Left ventricle myocardium inferior (tissue), 1 donor: ENCODE measurements around the gene MEI4. TPM values are rescaled to one million over a fixed set of nuclear protein-coding genes. Genes with fewer than 3 reads are reported as not detected.
"Not testable (repeated sequence)": the region's sequence is repeated elsewhere in the genome, so short reads cannot be mapped to it uniquely, and the experiment has no call there.

Experiments
- DNase-seq: peaks from one replicate; pipeline ENCODE4 v3.0.0-alpha.2; 2020
- H3K27ac ChIP-seq: fragments of 200-600 bp; replicated peaks from 2 replicates; pipeline ENCODE4 v1.8.0; 2021
- H3K27me3 ChIP-seq: fragments of 200-600 bp; 2 replicates; pipeline ENCODE4 v1.8.0; 2021; ENCODE audit warnings: low read depth
- H3K36me3 ChIP-seq: fragments of 200-600 bp; 2 replicates; pipeline ENCODE4 v1.8.0; 2021
- H3K4me1 ChIP-seq: fragments of 200-600 bp; 2 replicates; pipeline ENCODE4 v1.8.0; 2021
- H3K4me3 ChIP-seq: fragments of 200-600 bp; 2 replicates; pipeline ENCODE4 v1.8.0; 2021; ENCODE audit warnings: mild to moderate bottlenecking, moderate library complexity
- H3K9me3 ChIP-seq: fragments of 200-600 bp; replicated peaks from 2 replicates; pipeline ENCODE4 v1.8.0; 2021
- CTCF ChIP-seq: fragments of 200-600 bp; IDR thresholded peaks from 2 replicates; pipeline ENCODE4 v1.8.0; 2021; ENCODE audit warnings: antibody characterized with exemption, mild to moderate bottlenecking, borderline replicate concordance
- intact Hi-C: fragments of 100-400 bp; cut with micrococcal nuclease; formaldehyde crosslinking; loops from one replicate; pipeline ENCODE4 v1.11.0; 2022
- total RNA-seq: library from RNA; stranded (reverse); fragmentation: NEBNext Ultra II Directional; extraction: Animal tissue kit (Norgen Biotek cat#: 25700); gene quantifications from one replicate; pipeline ENCODE4 v1.2.1, GENCODE V29; 2021
- donor health status: DM: no; HTN: yes; CAD: no; lungs with severe emphysema.

MEI4 gene
- total RNA-seq, 1 donor from 2014 or later: 0.52 TPM

GRCh38 chr6:77678048-77678447, 25.2 kb downstream of the MEI4 start:
- H3K27me3 ChIP-seq: no peaks in the 10 kb centered on the region
- H3K4me1 ChIP-seq: no peaks in the 10 kb centered on the region
- no peak overlapping the region for H3K4me3 ChIP-seq
- H3K9me3 ChIP-seq: no peaks in the 10 kb centered on the region
- no peak for DNase-seq
- H3K36me3 ChIP-seq: no peaks in the 10 kb centered on the region
- intact Hi-C loops: no loop called here
- no peak for TF ChIP-seq CTCF
- H3K27ac ChIP-seq: no peak overlapping the region

- H3K9me3 ChIP-seq: no peaks in the 10 kb centered on the region
- no peak for DNase-seq
- H3K36me3 ChIP-seq: no peaks in the 10 kb centered on the region
- intact Hi-C loops: no loop called here
- no peak for TF ChIP-seq CTCF
- no peaks in the 10 kb centered on the region for H3K27me3 ChIP-seq
- H3K4me3 ChIP-seq: no peak overlapping the region
- H3K27ac ChIP-seq: no peak overlapping the region
- H3K4me1 ChIP-seq: no peaks in the 10 kb centered on the region
Measured at GRCh38 chr6:77683515-77683914, 30.7 kb downstream of the MEI4 start.

GRCh38 chr6:77686931-77687330, 34.1 kb downstream of the MEI4 start:
- intact Hi-C loops: no loop called here
- no peak overlapping the region for H3K27ac ChIP-seq

GRCh38 chr6:77688649-77689048, 35.8 kb downstream of the MEI4 start:
- TF ChIP-seq CTCF: no peak
- Histone ChIP-seq H3K27ac (no peak overlapping the region), H3K36me3 (no peaks in the 10 kb centered on the region), H3K4me1 (no peaks in the 10 kb centered on the region), H3K4me3 (no peak overlapping the region), H3K27me3 (no peaks in the 10 kb centered on the region), H3K9me3 (no peaks in the 10 kb centered on the region)
- intact Hi-C loops: no loop called here
- DNase-seq: no peak

More at GRCh38 chr6:77686931-77687330, 34.1 kb downstream of the MEI4 start:
- H3K4me3 ChIP-seq: no peak overlapping the region
- H3K9me3 ChIP-seq: no peaks in the 10 kb centered on the region
- H3K36me3 ChIP-seq: no peaks in the 10 kb centered on the region
- H3K4me1 ChIP-seq: no peaks in the 10 kb centered on the region
- H3K27me3 ChIP-seq: no peaks in the 10 kb centered on the region
- TF ChIP-seq CTCF: no peak
- no peak for DNase-seq

GRCh38 chr6:77700095-77700494, 47.3 kb downstream of the MEI4 start:
- H3K9me3 ChIP-seq, H3K27ac ChIP-seq, DNase-seq, H3K4me3 ChIP-seq, H3K27me3 ChIP-seq, H3K4me1 ChIP-seq, H3K36me3 ChIP-seq, intact Hi-C loops: not testable (repeated sequence)

GRCh38 chr6:77707603-77708002, 54.8 kb downstream of the MEI4 start:
- intact Hi-C loops: no loop called here
- no peak for DNase-seq
- TF ChIP-seq CTCF: no peak
- Histone ChIP-seq H3K36me3 (no peaks in the 10 kb centered on the region), H3K4me3 (no peak overlapping the region), H3K27me3 (no peaks in the 10 kb centered on the region), H3K4me1 (no peaks in the 10 kb centered on the region), H3K27ac (no peak overlapping the region), H3K9me3 (peaks cover 19% of the 10 kb centered on the region)
